Retinal pigment epithelial cell (primary cell): ENCODE measurements around the gene STAT3.
"Not testable (repeated sequence)": the region's sequence is repeated elsewhere in the genome, so short reads cannot be mapped to it uniquely, and the experiment has no call there.

Experiments
- DNase-seq: peaks from one replicate; pipeline ENCODE4 v3.0.0-alpha.2; 2010; ENCODE audit warnings: low read depth
- H3K4me3 ChIP-seq: 2 replicates; pipeline ENCODE4 v1.5.1; 2011; ENCODE audit warnings: mild to moderate bottlenecking, low read length, control low read depth, moderate library complexity
- CTCF ChIP-seq: conservative IDR thresholded peaks from 2 replicates; pipeline ENCODE4 v1.5.1; 2011; ENCODE audit warnings: low read depth, low read length, control low read depth, inconsistent platforms

Gene STAT3

GRCh38 chr17:42362245-42362961 is 25.8 kb downstream of the STAT3 start:
- TF ChIP-seq CTCF = no peak
- H3K4me3 ChIP-seq = no peak overlapping the region
- DNase-seq = no peak

GRCh38 chr17:42361781-42362186 is 26.5 kb downstream of the STAT3 start:
- TF ChIP-seq CTCF = no peak
- H3K4me3 ChIP-seq = no peak overlapping the region
- no peak for DNase-seq

- DNase-seq, H3K4me3 ChIP-seq: not testable (repeated sequence)
These were observed 27.9 kb downstream of the STAT3 start for GRCh38 chr17:42360388-42360787.

- no peak for DNase-seq
- H3K4me3 ChIP-seq = no peak overlapping the region
- TF ChIP-seq CTCF = no peak
These were observed 29.1 kb downstream of the STAT3 start for GRCh38 chr17:42359133-42359532.

- TF ChIP-seq CTCF = no peak
- DNase-seq = no peak
- H3K4me3 ChIP-seq = no peak overlapping the region
These were observed 29.8 kb downstream of the STAT3 start for GRCh38 chr17:42358434-42358833.

- no peak for TF ChIP-seq CTCF
- H3K4me3 ChIP-seq = no peak overlapping the region
- DNase-seq = no peak
These were observed 33.0 kb downstream of the STAT3 start for GRCh38 chr17:42354956-42355843.

GRCh38 chr17:42348104-42348503 is 40.1 kb downstream of the STAT3 start:
- TF ChIP-seq CTCF = no peak
- no peak overlapping the region for H3K4me3 ChIP-seq
- no peak for DNase-seq
